ENCODE results near the gene NOTO. TPM values are rescaled to one million over a fixed set of nuclear protein-coding genes. Genes with fewer than 3 reads are reported as not detected.

Gene NOTO
- total and polyA plus RNA-seq, 2 of the 8 experiments (the other 6 are each of a cell fraction or from before 2014, with no cell fraction given): 0.33 to 0.54 TPM

- TF ChIP-seq SP4 (IDR thresholded peaks at IDR 0.05; ENCODE audit: low read length): no peak
Measured at GRCh38 chr2:73176205-73176880, 26.0 kb upstream of the NOTO start (continued).

Measured in H1 (cell line).